Activated CD8-positive, alpha-beta memory T cell treated with anti-CD3 and anti-CD28 coated beads, Interleukin-2, amount 50 U/mL, for 48 hours (primary cell): Measurements from ENCODE around the gene HTR1D.
"Not testable (repeated sequence)": the region's sequence is repeated elsewhere in the genome, so short reads cannot be mapped to it uniquely, and the experiment has no call there.

Experiments
- DNase-seq: peaks from one replicate; pipeline ENCODE4 v3.0.0-alpha.2; 2020

The HTR1D gene

GRCh38 chr1:23217421-23218115 is at the start of gene HTR1D:
Gene HTR1D, minus strand, starts transcription at chr1:23217502. Its CDS starts 23,283 bp downstream, at chr1:23194219.
- DNase-seq: peak; percentile 56

- DNase-seq: no peak
These were observed 46.1 kb upstream of the HTR1D start for GRCh38 chr1:23263380-23263887.

GRCh38 chr1:23258082-23258481 is 40.8 kb upstream of the HTR1D start:
- not testable (repeated sequence) for DNase-seq

GRCh38 chr1:23257371-23257770 is 40.1 kb upstream of the HTR1D start:
- DNase-seq: not testable (repeated sequence)

GRCh38 chr1:23254584-23254983 is 37.3 kb upstream of the HTR1D start:
- no peak for DNase-seq

- DNase-seq: no peak
These were observed 34.5 kb upstream of the HTR1D start for GRCh38 chr1:23251812-23252211.

- DNase-seq: no peak
These were observed 32.6 kb upstream of the HTR1D start for GRCh38 chr1:23249787-23250454.

- no peak for DNase-seq
These were observed 30.0 kb upstream of the HTR1D start for GRCh38 chr1:23247276-23247675.

GRCh38 chr1:23246274-23246673 is 29.0 kb upstream of the HTR1D start:
- DNase-seq: no peak

GRCh38 chr1:23244256-23244761 is 27.0 kb upstream of the HTR1D start:
- DNase-seq: no peak

GRCh38 chr1:23242414-23242813 is 25.1 kb upstream of the HTR1D start:
- DNase-seq: no peak

- DNase-seq: no peak
These were observed 22.5 kb upstream of the HTR1D start for GRCh38 chr1:23239638-23240295.

GRCh38 chr1:23238565-23238964 is 21.3 kb upstream of the HTR1D start:
- no peak for DNase-seq

- DNase-seq: no peak
These were observed 20.2 kb upstream of the HTR1D start for GRCh38 chr1:23237508-23237907.

GRCh38 chr1:23227806-23228205 is 10.5 kb upstream of the HTR1D start:
- DNase-seq: no peak

- no peak for DNase-seq
These were observed 7.7 kb upstream of the HTR1D start for GRCh38 chr1:23224739-23225648.

- not testable (repeated sequence) for DNase-seq
These were observed 6.7 kb upstream of the HTR1D start for GRCh38 chr1:23223963-23224362.

- not testable (repeated sequence) for DNase-seq
These were observed 6.2 kb upstream of the HTR1D start for GRCh38 chr1:23223490-23223951.

GRCh38 chr1:23222742-23223141 is 5.4 kb upstream of the HTR1D start:
- DNase-seq: no peak

- DNase-seq: no peak
These were observed 5.0 kb upstream of the HTR1D start for GRCh38 chr1:23222331-23222730.

GRCh38 chr1:23221107-23221506 is 3.8 kb upstream of the HTR1D start:
- DNase-seq: no peak

- peak; percentile 81 for DNase-seq
These were observed 406 bp downstream of the HTR1D start for GRCh38 chr1:23216771-23217420.
